AG04450 (cell line): ENCODE results near the gene ABHD14A. TPM values are rescaled to one million over a fixed set of nuclear protein-coding genes. Genes with fewer than 3 reads are reported as not detected.
A peak's percentile ranks its signal among the peaks of the same experiment; 100 is the strongest.

Source experiments
- CTCF ChIA-PET: fragments of 300-600, 350-600 bp; formaldehyde crosslinking; extraction: SDS; loops from one replicate; lab custom pipeline; 2022; ENCODE audit warnings: antibody characterized with exemption, inconsistent platforms; lab: Charles Lee
- POLR2A ChIA-PET: fragments of 350-600 bp; formaldehyde crosslinking; extraction: SDS; loops from one replicate; lab custom pipeline; 2021; ENCODE audit warnings: antibody characterized with exemption, inconsistent platforms; lab: Yijun Ruan, JAX
- DNase-seq: peaks from one replicate; pipeline ENCODE4 v3.0.0-alpha.2; 2011; ENCODE audit warnings: low read depth, low spot score
- H3K27ac ChIP-seq: one replicate; pipeline ENCODE4 v1.5.1; 2012; ENCODE audit warnings: low read depth, low read length, control low read depth
- H3K27me3 ChIP-seq: one replicate; pipeline ENCODE4 v1.6.0; 2012; ENCODE audit warnings: low read length; ENCODE audit not compliant: control insufficient read depth, insufficient read depth
- H3K4me3 ChIP-seq: 2 replicates; pipeline ENCODE4 v1.5.1; 2011; ENCODE audit warnings: mild to moderate bottlenecking, low read depth, low read length, control low read depth
- H3K9me3 ChIP-seq: 2 replicates; pipeline ENCODE4 v1.5.1; 2012; ENCODE audit warnings: low read length; ENCODE audit not compliant: control insufficient read depth, insufficient read depth
- polyA plus RNA-seq: library from polyadenylated mRNA; depleted of rRNA; stranded (reverse); fragments of >200 nt; gene quantifications from 2 replicates; pipeline ENCODE4 v1.2.3, GENCODE V29; 2011
- TF ChIP-seq, protein P1 (sequence below): IDR thresholded peaks from 2 replicates; pipeline ENCODE4 v1.5.1; 2011; ENCODE audit warnings: low read depth, low read length, control low read depth, inconsistent platforms

The ABHD14A gene
- polyA plus RNA-seq, 1 experiment = 8.2 TPM

DNA sequence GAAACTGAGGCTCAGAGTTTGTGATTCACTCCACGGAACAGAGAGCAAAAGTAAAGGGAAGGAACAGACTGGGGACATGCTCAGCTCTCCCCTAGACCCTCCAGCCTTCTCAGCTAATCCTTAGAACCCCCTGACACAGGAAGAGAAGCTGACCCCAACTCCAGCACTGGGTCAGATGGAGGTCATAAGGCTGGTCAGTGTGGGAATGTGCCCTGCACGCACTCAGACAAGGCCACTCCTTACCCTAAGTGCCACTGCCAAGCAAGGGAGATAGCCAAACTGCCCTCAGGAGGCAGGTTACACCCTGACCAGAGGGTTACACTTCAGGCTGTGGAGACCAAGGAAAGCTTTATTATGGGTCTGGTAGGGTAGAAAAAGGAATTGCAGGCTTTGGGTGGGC is 19.7 kb downstream of the ABHD14A start:
- DNase-seq = no peak
- H3K27me3 ChIP-seq = peaks cover 2% of the 10 kb centered on the region
- ChIA-PET CTCF (interaction anchor here (0.6 to 1.8 kb wide), 4 partner anchors 9 to 150 kb away, joined by 3 to 6 read pairs (median 4); partner anchors contain the start of gene RRP9), POLR2A (interaction anchor here (2.4 kb wide), 1 partner anchor 11 kb away, joined by 29 read pairs; the partner anchor contains the start of gene ACY1)
- H3K9me3 ChIP-seq = no peaks in the 10 kb centered on the region; the same call in 1 of the 2 replicates
- TF ChIP-seq, protein P1, sequence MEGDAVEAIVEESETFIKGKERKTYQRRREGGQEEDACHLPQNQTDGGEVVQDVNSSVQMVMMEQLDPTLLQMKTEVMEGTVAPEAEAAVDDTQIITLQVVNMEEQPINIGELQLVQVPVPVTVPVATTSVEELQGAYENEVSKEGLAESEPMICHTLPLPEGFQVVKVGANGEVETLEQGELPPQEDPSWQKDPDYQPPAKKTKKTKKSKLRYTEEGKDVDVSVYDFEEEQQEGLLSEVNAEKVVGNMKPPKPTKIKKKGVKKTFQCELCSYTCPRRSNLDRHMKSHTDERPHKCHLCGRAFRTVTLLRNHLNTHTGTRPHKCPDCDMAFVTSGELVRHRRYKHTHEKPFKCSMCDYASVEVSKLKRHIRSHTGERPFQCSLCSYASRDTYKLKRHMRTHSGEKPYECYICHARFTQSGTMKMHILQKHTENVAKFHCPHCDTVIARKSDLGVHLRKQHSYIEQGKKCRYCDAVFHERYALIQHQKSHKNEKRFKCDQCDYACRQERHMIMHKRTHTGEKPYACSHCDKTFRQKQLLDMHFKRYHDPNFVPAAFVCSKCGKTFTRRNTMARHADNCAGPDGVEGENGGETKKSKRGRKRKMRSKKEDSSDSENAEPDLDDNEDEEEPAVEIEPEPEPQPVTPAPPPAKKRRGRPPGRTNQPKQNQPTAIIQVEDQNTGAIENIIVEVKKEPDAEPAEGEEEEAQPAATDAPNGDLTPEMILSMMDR = no peak
- no peak overlapping the region for H3K27ac ChIP-seq
- H3K4me3 ChIP-seq = peak overlapping the region; percentile 76

DNA sequence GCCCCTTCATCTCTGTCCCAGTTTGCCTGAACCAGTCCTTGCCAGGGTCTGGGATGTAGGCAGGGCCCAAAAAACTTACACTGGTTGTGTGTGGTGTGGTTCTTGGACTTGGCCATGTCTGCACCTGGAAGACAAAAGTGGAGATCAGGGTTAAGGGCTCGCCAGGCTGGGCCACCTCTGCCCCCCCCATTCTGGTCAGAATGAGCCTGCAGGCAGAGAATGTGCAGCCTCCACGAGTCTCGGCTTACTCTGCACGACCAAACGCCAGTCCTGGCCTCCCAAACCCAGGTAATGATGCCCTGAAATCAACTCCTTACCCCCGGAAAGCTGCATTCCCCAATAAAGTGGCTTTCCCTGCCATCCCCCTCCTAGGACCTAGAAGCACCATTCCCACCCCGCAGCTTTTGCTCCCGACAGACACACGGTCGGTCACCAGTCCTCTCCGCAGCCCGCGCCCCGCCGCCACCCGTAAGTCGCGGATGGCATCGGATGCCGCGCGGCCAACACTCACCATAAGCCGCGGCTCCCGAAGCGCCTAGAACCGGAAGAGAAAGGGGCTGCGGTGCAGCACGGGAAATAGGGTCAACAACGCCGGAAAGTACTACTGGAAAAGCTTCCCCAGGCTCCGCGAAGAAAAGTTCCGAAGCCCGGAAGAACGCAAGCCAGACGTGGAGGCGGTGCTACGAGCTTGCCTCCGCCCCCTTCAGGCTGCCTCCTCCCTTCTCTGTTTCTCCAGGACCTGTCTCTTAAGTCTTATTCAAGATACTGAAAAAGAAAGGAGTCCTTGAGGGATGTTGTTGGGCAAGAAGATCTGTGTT is 20.7 kb downstream of the ABHD14A start, which contains the start of gene RPL29:
RPL29 (minus strand) TSS at position 550 of the 818 bp plus-strand sequence; CDS start at position 116, 434 bp downstream.
- Histone ChIP-seq H3K27me3 (peaks cover 6% of the 10 kb centered on the region), H3K9me3 (no peaks in the 10 kb centered on the region; the same call in 1 of the 2 replicates), H3K4me3 (peak within 1 kb of the TSS; percentile 76), H3K27ac (peak within 1 kb of the TSS; percentile 88)
- CTCF ChIA-PET = interaction anchor here (0.7 to 1.8 kb wide), 9 partner anchors 9 to 175 kb away, joined by 3 to 6 read pairs (median 3); partner anchors contain the start of genes ABHD14B, PARP3 and RRP9
- DNase-seq = peak; percentile 88
- TF ChIP-seq, protein P1 = no peak
- POLR2A ChIA-PET = interaction anchor here (0.6 to 2.4 kb wide), 23 partner anchors 8 to 160 kb away, joined by 3 to 29 read pairs (median 4); partner anchors contain the start of genes ABHD14B, ACY1, DUSP7 and PCBP4

GRCh38 chr3:51997172-51997571 is 22.3 kb downstream of the ABHD14A start:
- CTCF ChIA-PET = interaction anchor here (0.7 to 1.5 kb wide), 4 partner anchors 55 to 148 kb away, joined by 3 to 6 read pairs (median 5); partner anchors contain the start of gene PARP3
- TF ChIP-seq, protein P1 = no peak
- H3K4me3 ChIP-seq = no peak overlapping the region
- peaks cover 6% of the 10 kb centered on the region for H3K27me3 ChIP-seq
- no peaks in the 10 kb centered on the region; the same call in 1 of the 2 replicates for H3K9me3 ChIP-seq
- H3K27ac ChIP-seq = no peak overlapping the region
- DNase-seq = no peak
- POLR2A ChIA-PET = no interaction called here

DNA sequence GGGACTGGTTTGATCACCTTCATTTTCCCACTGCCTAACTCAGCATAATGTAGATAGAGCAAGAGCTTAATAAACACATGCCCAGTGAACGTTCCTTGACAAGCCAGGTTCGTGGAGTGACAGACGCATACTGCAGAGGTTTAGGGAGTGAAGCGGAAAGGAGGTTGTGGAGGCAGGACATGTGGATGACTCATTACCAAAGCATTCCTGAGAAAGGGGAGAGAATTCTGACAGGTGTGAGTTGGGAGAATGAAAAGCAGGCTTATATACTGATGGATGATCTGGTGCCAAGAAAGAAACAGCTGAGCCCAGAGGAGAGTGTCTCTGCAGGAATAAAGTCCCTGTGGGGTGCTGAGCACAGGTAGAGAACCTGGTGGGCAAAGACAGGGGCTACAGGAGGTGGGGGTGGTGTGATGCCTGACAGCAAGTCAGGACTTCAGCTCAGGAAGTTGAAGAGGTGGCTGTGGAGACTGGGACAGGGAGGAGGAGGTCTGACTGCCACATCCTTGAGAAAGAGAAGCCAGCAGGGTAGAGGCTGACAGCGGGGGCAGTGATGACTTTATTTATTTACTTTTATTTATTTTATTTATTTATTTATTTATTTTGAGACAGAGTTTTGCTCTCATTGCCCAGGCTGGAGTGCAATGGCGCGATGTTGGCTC is 23.2 kb downstream of the ABHD14A start:
- no peak for DNase-seq
- CTCF ChIA-PET = interaction anchor here (0.7 to 1.7 kb wide), 5 partner anchors 55 to 147 kb away, joined by 3 to 6 read pairs (median 5); partner anchors contain the start of gene PARP3
- Histone ChIP-seq H3K9me3 (no peaks in the 10 kb centered on the region; the same call in 1 of the 2 replicates), H3K27ac (no peak overlapping the region), H3K27me3 (peaks cover 8% of the 10 kb centered on the region), H3K4me3 (no peak overlapping the region)
- TF ChIP-seq, protein P1 = no peak
- POLR2A ChIA-PET = no interaction called here
